IPS DF 19.7 (cell line): ENCODE measurements around the gene RPL9.
A peak's percentile ranks its signal among the peaks of the same experiment; 100 is the strongest.
"Not testable (repeated sequence)": the region's sequence is repeated elsewhere in the genome, so short reads cannot be mapped to it uniquely, and the experiment has no call there.

ENCODE experiments used
- DNase-seq: peaks from one replicate; pipeline ENCODE4 v3.0.0-alpha.2; 2013; ENCODE audit warnings: low read depth, low spot score

RPL9 gene

DNA sequence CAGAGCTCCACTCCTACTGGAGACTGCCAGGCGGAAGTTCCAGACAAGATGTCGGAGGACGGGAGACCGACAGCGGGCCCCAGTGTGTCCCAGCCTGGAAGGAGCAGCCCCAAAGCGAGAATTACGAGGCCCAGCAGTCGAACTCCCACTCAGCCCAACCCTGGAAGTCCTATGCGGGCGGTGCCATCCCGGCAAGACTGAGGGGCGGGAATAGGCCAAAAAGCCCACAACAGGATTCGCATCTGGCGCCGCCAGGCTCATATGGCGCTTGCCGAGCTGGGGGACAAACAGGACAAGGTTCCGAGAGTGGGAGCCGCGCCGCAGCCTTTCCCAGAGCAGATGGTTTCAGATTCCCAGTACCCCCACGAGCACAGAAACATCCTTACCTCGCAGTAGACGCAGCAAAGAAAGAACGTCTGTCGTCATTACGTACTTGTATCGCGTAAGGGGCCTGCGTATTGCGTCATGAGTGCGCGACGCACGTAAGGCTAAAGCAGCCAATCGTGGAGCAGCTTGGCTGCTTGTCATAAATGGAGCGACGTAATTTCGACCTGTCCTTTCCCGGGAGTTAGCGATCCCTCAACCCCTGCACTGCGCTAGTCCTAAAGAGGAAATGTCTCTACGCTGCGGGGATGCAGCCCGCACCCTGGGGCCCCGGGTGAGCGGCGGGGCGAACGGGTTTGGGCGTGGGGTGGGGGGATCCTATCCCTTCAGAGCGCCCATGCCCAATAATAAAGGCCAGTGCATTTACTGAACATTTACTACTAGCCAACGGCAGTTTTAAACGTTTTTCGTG lies at the start of gene RPL9, which contains the start of gene LIAS:
Gene RPL9, minus strand, starts transcription at position 418 of the 796 bp plus-strand sequence. CDS start 483 bp downstream, outside the sequence.
Gene LIAS, plus strand, starts transcription at position 552 of the 796 bp plus-strand sequence. Its CDS starts 62 bp downstream, at position 614.
- DNase-seq, result peak; percentile 97

DNA sequence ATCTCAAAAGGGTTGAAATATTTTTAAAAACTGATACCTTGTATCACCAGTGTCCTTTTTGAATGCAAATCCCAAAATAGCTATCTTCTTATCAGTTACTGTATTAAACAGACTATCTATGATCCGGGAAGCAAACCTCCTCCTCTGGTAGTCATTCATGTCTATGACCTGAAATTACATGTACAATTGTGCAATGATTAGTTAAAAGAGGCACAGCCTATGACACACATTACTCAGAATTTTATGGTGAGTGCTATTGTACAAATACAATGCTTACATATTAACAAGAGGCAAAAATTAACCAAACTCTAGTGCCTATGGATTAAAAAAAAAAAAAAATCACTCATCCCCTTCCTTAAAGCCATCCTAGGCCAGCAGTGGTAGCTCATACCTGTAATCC lies 46.9 kb upstream of the RPL9 start:
- DNase-seq, result no peak

GRCh38 chr4:39504538-39504937 lies 45.8 kb upstream of the RPL9 start:
- no peak for DNase-seq

GRCh38 chr4:39502664-39503035 lies 43.9 kb upstream of the RPL9 start:
- DNase-seq, result not testable (repeated sequence)

GRCh38 chr4:39502019-39502663 lies 43.4 kb upstream of the RPL9 start:
- no peak for DNase-seq

GRCh38 chr4:39498727-39499020 lies 40.0 kb upstream of the RPL9 start:
- DNase-seq, result no peak

DNA sequence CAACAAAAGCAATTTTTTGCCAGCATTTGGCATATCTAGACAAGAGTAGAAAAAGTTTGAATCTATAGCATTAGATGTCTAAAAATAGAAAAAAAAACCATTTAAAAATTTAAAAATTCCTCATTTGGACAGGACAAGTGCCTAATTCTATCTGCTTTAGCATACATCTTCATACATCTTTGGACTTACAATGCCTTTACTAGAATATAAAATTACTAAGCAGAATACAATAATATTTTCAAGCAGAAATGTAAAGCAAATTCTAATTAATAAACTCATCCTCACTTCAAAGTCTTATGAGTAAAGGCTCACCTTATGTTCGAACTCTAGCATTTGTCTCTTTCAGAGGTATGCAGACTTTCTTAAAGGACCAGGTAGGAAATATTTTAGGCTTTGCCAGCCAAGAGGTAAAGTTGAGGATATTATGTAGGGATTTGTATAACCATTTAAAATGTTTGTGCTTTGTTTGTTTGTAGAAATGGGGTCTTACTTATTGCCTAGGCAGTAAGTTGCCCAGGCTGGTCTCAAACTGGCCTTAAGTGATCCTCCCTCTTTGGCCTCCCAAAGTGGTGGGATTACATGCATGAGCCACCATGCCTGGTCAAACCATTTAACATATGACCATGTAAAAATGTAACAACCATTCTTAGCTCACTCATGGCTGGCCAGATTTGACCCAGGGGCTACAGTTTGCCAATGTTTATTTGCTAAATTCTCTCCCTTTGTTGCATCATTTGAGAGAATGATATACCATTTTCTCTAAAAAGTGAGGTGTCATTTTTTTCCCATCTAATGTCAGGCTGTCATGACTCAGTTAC lies 39.4 kb upstream of the RPL9 start:
- no peak for DNase-seq

DNA sequence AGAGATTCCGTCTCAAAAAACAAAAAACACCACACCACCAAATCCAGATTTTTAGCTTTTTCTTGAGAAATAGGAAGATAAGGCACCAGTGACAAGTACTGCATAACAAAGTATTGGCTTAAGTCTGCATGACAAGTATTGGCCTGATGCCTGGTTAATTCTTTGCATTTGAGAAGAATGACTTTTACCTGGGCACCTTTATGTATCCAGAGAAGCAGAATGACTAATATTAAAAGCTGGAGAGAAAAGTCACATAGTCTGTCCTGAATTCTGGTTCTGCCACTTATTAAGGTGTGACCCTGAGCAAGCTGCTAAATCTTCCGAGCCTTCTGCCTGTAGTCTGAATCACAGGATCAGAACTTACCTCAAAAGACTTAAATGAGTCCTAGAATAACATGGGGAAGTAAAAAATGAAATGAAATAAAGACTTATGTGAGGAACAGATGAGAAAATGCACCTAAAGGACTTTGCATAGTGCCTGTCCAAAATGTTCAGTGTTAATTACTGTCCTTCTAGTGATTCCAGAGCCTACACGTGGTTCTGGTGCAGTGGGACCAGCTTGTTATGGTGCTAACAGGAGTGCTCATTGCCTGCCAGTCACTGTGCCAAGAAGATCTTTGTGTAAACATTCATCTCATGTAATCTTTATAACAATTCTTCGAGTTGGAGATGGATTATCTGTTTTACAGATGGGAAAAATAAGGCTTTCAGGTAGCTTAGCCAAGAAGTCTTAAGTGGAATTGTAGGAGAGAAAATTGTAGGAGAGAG lies 36.9 kb upstream of the RPL9 start:
- DNase-seq, result no peak

GRCh38 chr4:39494354-39494753 lies 35.6 kb upstream of the RPL9 start:
- DNase-seq, result no peak

DNA sequence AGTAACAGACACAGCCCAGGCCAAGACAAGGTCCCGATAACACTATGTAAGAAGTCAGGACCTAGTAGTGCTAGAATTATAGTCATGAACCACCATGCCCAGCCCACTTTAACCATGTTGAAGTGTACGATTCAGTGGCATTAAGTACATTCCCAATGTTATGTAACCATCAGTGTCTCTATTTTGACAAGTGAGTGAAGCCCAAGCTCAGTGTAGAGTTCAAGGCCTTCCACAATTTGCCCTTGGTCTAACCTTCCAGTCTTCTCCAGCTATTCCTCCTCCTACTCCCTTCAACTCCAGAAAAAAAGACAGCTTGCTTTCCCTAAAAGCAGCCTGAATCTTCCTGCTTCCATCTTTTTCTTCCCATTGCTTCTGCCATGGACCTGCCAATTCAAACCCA lies 31.6 kb upstream of the RPL9 start:
- DNase-seq, result no peak

DNA sequence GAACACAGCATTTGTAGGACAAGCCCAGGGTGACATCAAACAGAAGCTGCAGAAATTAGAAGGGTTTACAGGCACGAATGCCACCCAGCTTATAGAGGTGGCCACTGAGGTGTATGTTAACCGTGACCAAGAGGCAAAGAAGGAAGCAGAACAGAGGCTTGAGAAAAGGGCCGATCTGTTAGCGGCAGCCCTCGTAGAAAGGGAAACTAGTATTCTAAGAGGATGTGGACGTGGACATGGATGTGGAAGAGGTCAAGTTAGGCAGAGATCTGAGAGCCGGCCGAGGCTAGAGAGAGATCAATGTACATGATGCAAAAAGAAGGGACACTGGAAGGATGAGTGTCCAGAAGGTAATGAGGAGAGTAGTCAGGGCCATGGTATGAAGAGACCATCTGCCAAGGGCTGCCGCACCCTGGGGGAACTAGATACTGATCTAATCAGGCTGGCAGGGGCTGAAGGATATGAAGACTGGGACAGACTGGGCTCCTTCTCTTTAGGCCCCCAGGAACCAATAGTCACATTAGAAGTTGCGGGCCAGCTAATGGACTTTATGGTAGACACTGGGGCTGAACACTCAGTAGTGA lies 27.6 kb upstream of the RPL9 start:
- no peak for DNase-seq

- DNase-seq, result no peak
Observed at GRCh38 chr4:39484582-39485272, 26.0 kb upstream of the RPL9 start.

DNA sequence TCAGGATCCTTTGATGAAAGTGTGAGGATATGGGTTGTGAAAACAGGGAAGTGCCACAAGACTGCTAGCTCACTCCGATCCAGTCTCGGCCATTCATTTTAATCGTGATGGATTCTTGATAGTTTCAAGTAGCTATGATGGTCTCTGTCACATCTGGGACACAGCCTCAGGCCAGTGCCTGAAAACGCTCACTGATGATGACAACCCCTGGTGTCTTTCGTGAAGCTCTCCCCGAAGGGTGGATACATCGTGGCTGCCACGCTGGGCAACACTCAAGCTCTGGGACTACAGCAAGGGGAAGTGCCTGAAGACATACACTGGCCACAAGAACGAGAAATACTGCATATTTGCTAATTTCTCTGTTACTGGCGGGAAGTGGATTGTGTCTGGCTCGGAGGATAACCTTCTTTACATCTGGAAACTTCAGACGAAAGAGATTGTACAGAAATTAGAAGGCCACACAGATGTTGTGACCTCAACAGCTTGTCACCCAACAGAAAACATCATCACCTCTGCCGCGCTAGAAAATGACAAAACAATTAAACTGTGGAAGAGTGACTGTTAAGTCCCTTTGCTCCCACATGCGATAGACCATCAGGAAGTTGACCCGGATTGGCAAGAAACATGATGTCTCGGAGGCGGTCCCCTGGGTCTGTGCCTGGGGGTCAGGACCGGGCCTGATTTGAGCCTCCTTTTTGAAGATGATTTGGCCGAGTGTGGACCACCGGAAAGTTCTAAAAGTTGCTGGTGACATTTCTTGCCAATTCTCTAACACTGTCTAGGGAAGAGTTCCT lies 22.4 kb upstream of the RPL9 start:
- DNase-seq, result no peak

DNA sequence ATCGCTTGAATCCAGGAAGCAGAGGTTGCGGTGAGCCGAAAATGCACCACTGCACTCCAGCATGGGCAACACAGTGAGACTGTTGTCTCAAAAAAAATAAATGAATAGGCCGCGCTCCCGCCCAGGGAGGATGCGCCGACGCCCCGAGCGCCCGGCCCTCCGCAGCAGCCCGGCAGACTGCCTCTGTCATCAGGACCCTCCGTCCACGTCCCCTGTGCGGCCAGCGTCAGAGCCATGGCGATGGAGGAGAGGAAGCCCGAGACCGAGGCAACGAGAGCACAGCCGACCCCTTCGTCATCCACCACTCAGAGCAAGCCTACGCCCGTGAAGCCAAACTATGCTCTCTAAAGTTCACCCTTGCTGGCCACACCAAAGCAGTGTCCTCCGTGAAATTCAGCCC lies 21.5 kb upstream of the RPL9 start:
- no peak for DNase-seq

- no peak for DNase-seq
Observed at GRCh38 chr4:39476187-39476895, 17.6 kb upstream of the RPL9 start.

DNA sequence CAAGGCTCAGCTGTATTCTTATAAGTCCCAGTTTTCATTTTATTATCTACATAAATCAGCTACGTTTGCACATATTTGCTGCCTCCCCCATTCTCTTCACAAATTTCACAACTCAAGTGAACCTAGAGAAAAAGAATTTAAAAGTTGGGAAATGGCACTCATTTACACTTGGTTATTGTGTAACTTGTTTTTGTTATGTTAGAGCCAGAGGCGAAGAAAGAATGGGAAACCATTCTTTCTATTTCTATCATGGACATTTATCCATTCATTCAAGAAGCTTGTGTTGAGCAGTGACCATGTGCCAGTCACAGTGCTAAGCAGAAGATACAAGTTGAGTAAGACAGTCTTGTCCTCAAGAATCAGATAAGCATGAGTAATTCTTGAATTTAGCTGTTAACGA lies 13.7 kb upstream of the RPL9 start:
- no peak for DNase-seq

DNA sequence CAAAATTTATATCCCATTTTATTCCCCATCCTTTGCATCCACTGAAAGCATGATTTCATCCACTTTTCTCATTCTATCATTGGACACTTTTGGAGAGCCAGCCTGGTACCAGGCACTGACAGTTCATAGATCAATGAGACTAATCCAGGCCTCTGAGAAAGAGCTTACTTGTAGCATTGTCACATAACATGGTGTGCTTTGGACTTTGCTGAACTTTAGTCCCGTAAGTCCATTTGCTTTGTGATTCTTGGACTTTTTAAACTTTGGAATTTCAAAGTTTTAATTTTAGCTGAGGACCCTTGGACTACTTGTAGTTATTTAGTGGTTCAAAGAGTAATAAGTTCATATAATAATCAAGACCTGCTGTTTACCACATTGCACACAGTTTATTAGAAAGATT lies 11.7 kb upstream of the RPL9 start:
- DNase-seq, result no peak

DNA sequence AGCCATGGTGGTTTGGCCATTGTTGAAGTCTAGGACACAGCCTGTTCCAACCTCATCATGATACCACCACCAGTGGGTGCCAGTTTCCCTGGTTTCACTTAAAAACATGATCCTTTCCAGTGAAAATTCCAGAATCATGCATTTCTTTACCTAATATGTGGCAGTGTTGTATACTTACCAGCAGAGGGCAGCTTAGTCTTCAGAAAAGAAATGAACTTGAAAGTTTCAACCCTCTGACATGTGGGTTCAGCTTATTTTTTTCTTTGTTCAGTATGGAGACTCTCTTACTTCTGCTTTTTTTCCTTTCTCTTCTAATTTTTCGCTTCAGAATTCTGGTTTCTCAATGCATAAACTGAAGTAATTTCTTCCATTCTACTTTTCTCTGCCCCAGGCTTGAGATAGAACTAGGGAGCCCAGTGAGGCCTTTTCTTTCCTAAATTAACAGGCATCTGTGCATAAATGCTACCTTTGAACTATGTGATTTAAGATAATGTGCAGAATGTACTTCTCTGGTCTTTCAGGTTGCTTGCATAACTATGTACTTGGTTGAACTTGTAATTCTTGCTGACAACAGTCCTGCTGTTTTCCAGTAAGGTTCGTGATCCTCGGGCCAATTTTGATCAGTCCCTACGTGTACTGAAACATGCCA lies 10.8 kb upstream of the RPL9 start:
- peak; percentile 59 for DNase-seq

DNA sequence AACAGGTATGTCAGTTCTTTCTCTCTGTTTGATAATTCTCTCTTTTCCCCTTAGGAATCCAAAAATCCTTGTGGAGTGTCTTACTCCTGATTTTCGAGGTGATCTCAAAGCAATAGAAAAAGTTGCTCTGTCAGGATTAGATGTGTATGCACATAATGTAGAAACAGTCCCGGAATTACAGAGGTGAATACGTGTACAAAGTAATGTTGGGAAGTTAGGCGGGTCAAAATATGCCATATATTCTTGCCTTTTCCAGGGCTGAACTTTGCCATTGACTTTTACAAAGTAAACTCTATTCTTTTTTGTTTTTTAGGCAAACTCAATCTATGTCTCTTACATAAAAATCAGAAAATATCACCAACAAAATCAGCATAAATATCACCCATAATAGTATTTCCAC lies 8.7 kb upstream of the RPL9 start:
- no peak for DNase-seq
